NCI-H1694 treated with DMSO at 0.1 percent for 48 hours (cell line): Measurements from ENCODE around the gene CEACAM5.
A peak's percentile ranks its signal among the peaks of the same experiment; 100 is the strongest.
"Not testable (repeated sequence)": the region's sequence is repeated elsewhere in the genome, so short reads cannot be mapped to it uniquely, and the experiment has no call there.

Experiments used
- DNase-seq: peaks from one replicate; lab custom pipeline; 2025; lab: John Stamatoyannopoulos, UW

CEACAM5 gene

GRCh38 chr19:41740415-41741243 is 32.2 kb downstream of the CEACAM5 start:
- DNase-seq, result no peak

GRCh38 chr19:41741244-41741554 is 32.8 kb downstream of the CEACAM5 start:
- DNase-seq, result no peak

- no peak for DNase-seq
Measured at GRCh38 chr19:41744850-41745249, 36.4 kb downstream of the CEACAM5 start.

- DNase-seq, result no peak
Measured at GRCh38 chr19:41745756-41746155, 37.3 kb downstream of the CEACAM5 start.

- peak; percentile 11 for DNase-seq
Measured at GRCh38 chr19:41746593-41747227, 38.3 kb downstream of the CEACAM5 start.

- DNase-seq, result no peak
Measured at GRCh38 chr19:41748012-41748411, 39.6 kb downstream of the CEACAM5 start.

GRCh38 chr19:41750248-41751134 is 42.1 kb downstream of the CEACAM5 start:
- DNase-seq, result not testable (repeated sequence)

GRCh38 chr19:41753159-41753558 is 44.7 kb downstream of the CEACAM5 start:
- peak; percentile 4 for DNase-seq

- DNase-seq, result peak; percentile 20
Measured at GRCh38 chr19:41753936-41754529, 45.6 kb downstream of the CEACAM5 start.

- DNase-seq, result no peak
Measured at GRCh38 chr19:41755328-41755913, 47.0 kb downstream of the CEACAM5 start, which contains the start of gene CEACAM6. Gene CEACAM6 (plus strand): TSS chr19:41755530. CDS start chr19:41755639, 109 bp downstream.

GRCh38 chr19:41758846-41759245 is 50.4 kb downstream of the CEACAM5 start:
- DNase-seq, result no peak

GRCh38 chr19:41767115-41767514 is 58.7 kb downstream of the CEACAM5 start:
- no peak for DNase-seq

GRCh38 chr19:41768105-41768504 is 59.7 kb downstream of the CEACAM5 start:
- DNase-seq, result not testable (repeated sequence)

- DNase-seq, result no peak
Measured at GRCh38 chr19:41769608-41770007, 61.2 kb downstream of the CEACAM5 start.

GRCh38 chr19:41771410-41771809 is 63.0 kb downstream of the CEACAM5 start:
- DNase-seq, result no peak

GRCh38 chr19:41774515-41774980 is 66.1 kb downstream of the CEACAM5 start:
- no peak for DNase-seq

GRCh38 chr19:41776700-41777099 is 68.3 kb downstream of the CEACAM5 start:
- DNase-seq, result no peak
